PC-9 (cell line): ENCODE measurements around the gene AHNAK.

ENCODE experiments used
- EZH2 ChIP-seq: fragments of 200-600 bp; sonication (generic); IDR thresholded peaks from 2 replicates; pipeline ENCODE4 v1.8.0; 2017; ENCODE audit warnings: antibody characterized with exemption, low read depth
- TF ChIP-seq, protein P1 (sequence below): fragments of 200-600 bp; sonication (generic); conservative IDR thresholded peaks from 2 replicates; pipeline ENCODE4 v1.6.1; 2017; ENCODE audit warnings: mixed run types, antibody characterized with exemption, mild to moderate bottlenecking, moderate library complexity

DNA sequence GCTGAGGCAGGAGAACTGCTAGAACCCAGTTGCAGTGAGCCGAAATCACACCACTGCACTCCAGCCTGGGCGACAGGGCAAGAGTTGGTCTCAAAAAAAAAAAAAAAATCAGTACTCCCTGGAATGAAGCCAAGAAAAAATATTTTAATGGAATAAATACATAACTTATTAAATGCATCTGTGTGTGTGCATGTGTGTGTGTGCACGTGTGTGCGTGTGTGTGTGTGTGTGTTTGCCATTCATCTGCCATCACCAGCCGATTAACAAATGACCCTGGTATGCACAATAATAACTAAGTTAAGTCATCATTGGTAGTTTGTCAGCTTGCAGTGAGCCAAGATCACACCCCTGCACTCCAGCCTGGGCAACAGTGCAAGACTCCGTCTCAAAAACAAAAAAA, 162.8 kb downstream of the AHNAK start:
- TF ChIP-seq, protein P1, sequence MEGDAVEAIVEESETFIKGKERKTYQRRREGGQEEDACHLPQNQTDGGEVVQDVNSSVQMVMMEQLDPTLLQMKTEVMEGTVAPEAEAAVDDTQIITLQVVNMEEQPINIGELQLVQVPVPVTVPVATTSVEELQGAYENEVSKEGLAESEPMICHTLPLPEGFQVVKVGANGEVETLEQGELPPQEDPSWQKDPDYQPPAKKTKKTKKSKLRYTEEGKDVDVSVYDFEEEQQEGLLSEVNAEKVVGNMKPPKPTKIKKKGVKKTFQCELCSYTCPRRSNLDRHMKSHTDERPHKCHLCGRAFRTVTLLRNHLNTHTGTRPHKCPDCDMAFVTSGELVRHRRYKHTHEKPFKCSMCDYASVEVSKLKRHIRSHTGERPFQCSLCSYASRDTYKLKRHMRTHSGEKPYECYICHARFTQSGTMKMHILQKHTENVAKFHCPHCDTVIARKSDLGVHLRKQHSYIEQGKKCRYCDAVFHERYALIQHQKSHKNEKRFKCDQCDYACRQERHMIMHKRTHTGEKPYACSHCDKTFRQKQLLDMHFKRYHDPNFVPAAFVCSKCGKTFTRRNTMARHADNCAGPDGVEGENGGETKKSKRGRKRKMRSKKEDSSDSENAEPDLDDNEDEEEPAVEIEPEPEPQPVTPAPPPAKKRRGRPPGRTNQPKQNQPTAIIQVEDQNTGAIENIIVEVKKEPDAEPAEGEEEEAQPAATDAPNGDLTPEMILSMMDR: no peak
- TF ChIP-seq EZH2: no peak
